Stimulated activated naive CD4-positive, alpha-beta T cell treated with Interleukin-2 at 50 U/mL for 16 hours (primary cell): Measurements from ENCODE around the gene ATOSB.
A peak's percentile ranks its signal among the peaks of the same experiment; 100 is the strongest.

Experiments
- DNase-seq: peaks from one replicate; lab custom pipeline; 2025; lab: John Stamatoyannopoulos, UW

Gene ATOSB

GRCh38 chr9:35112257-35113020, 3.2 kb downstream of the ATOSB start:
- DNase-seq: peak; percentile 19

GRCh38 chr9:35111001-35111933, 4.4 kb downstream of the ATOSB start:
- DNase-seq: peak; percentile 97

- DNase-seq: no peak
Observed at GRCh38 chr9:35110327-35110761, 5.3 kb downstream of the ATOSB start.

- no peak for DNase-seq
Observed at GRCh38 chr9:35108946-35109575, 6.6 kb downstream of the ATOSB start.

GRCh38 chr9:35108461-35108860, 7.2 kb downstream of the ATOSB start:
- no peak for DNase-seq

GRCh38 chr9:35107297-35108290, 8.1 kb downstream of the ATOSB start:
- DNase-seq: no peak

- no peak for DNase-seq
Observed at GRCh38 chr9:35106343-35106730, 9.3 kb downstream of the ATOSB start.

GRCh38 chr9:35105571-35106342, 9.9 kb downstream of the ATOSB start:
- DNase-seq: no peak

GRCh38 chr9:35105126-35105525, 10.5 kb downstream of the ATOSB start:
- DNase-seq: no peak

- no peak for DNase-seq
Observed at GRCh38 chr9:35104586-35104985, 11.1 kb downstream of the ATOSB start.

GRCh38 chr9:35103660-35104191, 11.9 kb downstream of the ATOSB start:
- no peak for DNase-seq

GRCh38 chr9:35102769-35103659, 12.6 kb downstream of the ATOSB start, which contains the start of gene STOML2:
Gene STOML2, minus strand, starts transcription at chr9:35103131. Its CDS starts 37 bp downstream, at chr9:35103094.
- peak; percentile 92 for DNase-seq

- DNase-seq: peak; percentile 12
Observed at GRCh38 chr9:35102465-35102768, 13.2 kb downstream of the ATOSB start.

GRCh38 chr9:35097573-35097972, 18.1 kb downstream of the ATOSB start:
- no peak for DNase-seq

- peak; percentile 90 for DNase-seq
Observed at GRCh38 chr9:35096035-35096849, 19.4 kb downstream of the ATOSB start, which contains the start of gene PIGO. Gene PIGO, minus strand, starts transcription at chr9:35096591. Its CDS starts 1,026 bp downstream, at chr9:35095565.

- DNase-seq: no peak
Observed at GRCh38 chr9:35091536-35091935, 24.1 kb downstream of the ATOSB start.

- no peak for DNase-seq
Observed at GRCh38 chr9:35089434-35089833, 26.2 kb downstream of the ATOSB start.

GRCh38 chr9:35085078-35085477, 30.6 kb downstream of the ATOSB start:
- DNase-seq: no peak
